RWPE1 (cell line): Measurements from ENCODE around the gene FNDC3B.

Source experiments
- CTCF ChIA-PET: fragments of 350-600 bp; sonication (Branson Sonifier 250); formaldehyde crosslinking; extraction: SDS; loops from one replicate; lab custom pipeline; 2021; lab: Yijun Ruan, JAX
- POLR2A ChIA-PET: fragments of 400-600 bp; formaldehyde crosslinking; extraction: SDS; loops from one replicate; lab custom pipeline; 2020; ENCODE audit warnings: antibody characterized with exemption; ENCODE audit not compliant: low non-redundant PET; lab: Yijun Ruan, JAX
- DNase-seq: peaks from one replicate; pipeline ENCODE4 v3.0.0; 2012; ENCODE audit warnings: low spot score
- H3K27ac ChIP-seq: fragments of 450-650 bp; 2 replicates; pipeline ENCODE4 v1.5.1; 2017
- TF ChIP-seq, protein P1 (sequence below): fragments of 450-650 bp; conservative IDR thresholded peaks from 2 replicates; pipeline ENCODE4 v1.5.1; 2017; ENCODE audit warnings: low read depth, mild to moderate bottlenecking

The FNDC3B gene

DNA sequence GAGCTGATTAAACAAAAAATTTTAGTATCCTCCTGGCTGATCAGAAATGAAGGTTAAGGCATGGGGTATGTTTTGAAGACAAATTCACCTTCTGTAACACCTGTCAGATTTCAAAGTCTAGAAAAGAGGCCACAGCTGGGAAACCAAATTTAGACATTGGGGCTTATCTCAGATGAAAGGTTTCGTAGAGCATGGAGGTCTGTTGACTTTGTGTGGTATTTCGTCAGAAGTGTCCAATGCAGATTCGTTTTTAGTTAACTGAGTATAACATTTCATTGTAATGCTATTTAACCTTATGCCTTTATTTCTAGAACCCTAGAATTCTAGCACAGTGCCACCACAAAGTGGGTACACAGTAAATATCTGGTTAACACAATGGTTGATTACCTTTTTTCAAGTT lies 61.7 kb downstream of the FNDC3B start:
- CTCF ChIA-PET, result no interaction called here
- H3K27ac ChIP-seq, result no peak overlapping the region
- TF ChIP-seq, protein P1, sequence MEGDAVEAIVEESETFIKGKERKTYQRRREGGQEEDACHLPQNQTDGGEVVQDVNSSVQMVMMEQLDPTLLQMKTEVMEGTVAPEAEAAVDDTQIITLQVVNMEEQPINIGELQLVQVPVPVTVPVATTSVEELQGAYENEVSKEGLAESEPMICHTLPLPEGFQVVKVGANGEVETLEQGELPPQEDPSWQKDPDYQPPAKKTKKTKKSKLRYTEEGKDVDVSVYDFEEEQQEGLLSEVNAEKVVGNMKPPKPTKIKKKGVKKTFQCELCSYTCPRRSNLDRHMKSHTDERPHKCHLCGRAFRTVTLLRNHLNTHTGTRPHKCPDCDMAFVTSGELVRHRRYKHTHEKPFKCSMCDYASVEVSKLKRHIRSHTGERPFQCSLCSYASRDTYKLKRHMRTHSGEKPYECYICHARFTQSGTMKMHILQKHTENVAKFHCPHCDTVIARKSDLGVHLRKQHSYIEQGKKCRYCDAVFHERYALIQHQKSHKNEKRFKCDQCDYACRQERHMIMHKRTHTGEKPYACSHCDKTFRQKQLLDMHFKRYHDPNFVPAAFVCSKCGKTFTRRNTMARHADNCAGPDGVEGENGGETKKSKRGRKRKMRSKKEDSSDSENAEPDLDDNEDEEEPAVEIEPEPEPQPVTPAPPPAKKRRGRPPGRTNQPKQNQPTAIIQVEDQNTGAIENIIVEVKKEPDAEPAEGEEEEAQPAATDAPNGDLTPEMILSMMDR, result no peak
- POLR2A ChIA-PET, result no interaction called here
- no peak for DNase-seq

DNA sequence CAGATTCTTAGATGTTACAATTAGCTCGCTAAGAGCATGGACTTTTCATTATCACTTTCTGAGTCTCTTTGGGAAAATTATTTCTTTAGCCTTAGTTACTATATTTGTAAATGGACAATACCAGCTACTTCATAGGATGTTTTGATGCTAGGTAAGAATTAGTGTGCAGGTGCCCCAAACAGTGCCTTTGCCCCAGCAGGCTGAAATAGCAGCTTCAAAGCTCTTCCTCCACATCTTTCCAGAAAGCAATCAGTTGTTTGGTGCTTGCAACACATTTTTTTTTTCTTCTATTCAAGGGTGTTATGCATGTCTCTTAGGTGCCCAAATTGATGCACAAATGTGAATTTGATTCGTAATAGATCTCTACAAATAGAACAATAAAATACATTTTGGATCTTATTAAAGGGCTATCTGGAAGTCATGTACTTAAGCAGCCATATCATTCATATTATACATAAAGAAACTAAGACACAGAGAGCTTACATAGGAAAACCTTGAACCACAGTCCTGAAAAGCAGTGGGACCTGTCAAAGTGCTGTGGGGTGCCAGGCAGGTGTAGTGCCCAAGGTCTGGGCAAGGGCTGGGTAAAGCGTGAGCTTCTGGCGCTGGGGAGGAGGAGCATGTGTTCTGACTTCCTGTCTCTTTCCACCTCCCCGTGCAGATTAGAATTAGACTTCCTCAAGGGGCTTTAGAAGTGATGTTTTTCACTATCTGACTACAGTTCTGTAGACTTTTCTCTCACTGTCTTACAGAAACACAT lies 62.9 kb downstream of the FNDC3B start:
- H3K27ac ChIP-seq, result peak overlapping the region; percentile 90
- CTCF ChIA-PET, result interaction anchor here (0.6 to 1.2 kb wide), 4 partner anchors 10 to 161 kb away, joined by 3 to 4 read pairs (median 3); no protein-coding TSS in a partner anchor
- DNase-seq, result no peak
- TF ChIP-seq, protein P1, result no peak
- POLR2A ChIA-PET, result interaction anchor here (0.7 kb wide), 1 partner anchor 62 kb away, joined by 3 read pairs; no protein-coding TSS in a partner anchor

DNA sequence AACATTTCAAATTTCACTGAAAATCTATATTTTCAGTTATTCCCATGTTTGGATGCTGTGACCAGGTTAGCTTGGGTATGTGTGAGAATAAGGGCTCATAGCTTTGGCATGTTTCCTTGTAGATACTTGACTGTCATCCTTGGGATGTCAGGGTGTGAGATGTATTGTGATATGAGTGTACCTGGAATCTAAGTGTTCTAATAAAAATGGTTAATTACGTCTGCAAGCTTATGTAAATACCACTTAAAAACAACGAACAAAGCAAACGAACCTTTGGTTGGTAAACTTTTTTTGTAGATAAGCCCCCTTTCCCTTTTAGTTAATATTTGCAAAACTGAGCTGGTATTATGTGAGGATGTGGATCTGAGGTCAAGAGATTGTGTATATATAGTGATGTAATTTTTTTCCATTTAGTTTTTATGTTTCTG lies 63.5 kb downstream of the FNDC3B start:
- DNase-seq, result peak; percentile 34
- POLR2A ChIA-PET, result no interaction called here
- H3K27ac ChIP-seq, result peak overlapping the region; percentile 90
- CTCF ChIA-PET, result interaction anchor here (0.6 to 1.2 kb wide), 4 partner anchors 43 to 160 kb away, joined by 3 to 4 read pairs (median 3); no protein-coding TSS in a partner anchor
- TF ChIP-seq, protein P1, result no peak

DNA sequence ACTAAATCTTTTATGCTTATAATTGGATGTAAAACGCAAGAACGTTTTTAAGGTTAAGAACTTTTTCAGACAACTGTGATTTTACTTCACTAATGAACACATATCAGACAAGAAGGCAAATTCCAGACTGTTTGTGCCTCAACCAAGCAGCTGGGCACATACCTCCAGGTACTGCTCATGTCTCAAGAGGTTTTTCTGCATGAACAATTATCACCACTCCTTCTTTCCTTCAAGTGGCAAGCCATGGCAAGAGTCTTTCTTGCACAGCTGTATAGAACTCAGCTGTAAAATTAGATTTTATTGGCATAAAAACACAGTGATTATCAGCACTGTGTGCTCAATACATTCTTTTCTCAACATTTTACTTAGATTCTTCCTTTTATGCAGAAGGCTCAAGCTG lies 64.3 kb downstream of the FNDC3B start:
- POLR2A ChIA-PET, result no interaction called here
- DNase-seq, result peak; percentile 64
- H3K27ac ChIP-seq, result no peak overlapping the region
- TF ChIP-seq, protein P1, result no peak
- CTCF ChIA-PET, result interaction anchor here (0.6 to 1.4 kb wide), 3 partner anchors 63 to 228 kb away, joined by 3 to 5 read pairs (median 5); no protein-coding TSS in a partner anchor

DNA sequence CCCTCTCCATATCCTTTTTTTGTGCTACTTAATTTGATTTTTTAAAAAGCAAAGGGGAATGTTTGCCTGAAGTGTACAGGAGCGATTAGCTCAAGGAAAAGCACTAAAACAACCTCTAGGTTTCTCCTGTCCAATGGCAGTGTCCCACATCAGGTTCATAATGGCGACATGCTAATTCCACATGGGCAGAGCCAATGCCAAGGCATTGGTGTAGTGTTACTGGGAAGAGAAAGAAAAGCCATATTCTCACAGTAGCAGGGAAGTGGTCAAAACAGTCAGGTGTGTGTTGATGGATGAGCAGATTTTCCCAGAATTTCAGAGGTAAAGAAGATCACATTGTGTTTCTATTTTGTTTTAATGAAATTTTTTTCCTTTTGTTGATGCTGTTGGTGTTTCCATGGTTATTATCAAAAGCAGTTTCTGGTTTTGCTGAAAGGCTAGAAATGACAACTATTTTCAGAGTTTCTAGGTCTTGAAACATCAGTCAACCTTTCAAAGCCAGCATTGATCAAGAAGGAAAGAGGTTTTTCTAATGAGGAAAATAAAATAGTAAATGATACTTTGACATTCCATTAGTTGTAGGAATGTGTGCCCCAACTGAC lies 65.2 kb downstream of the FNDC3B start:
- ChIA-PET CTCF (interaction anchor here (1.4 kb wide), 1 partner anchor 227 kb away, joined by 5 read pairs; no protein-coding TSS in a partner anchor), POLR2A (no interaction called here)
- no peak overlapping the region for H3K27ac ChIP-seq
- TF ChIP-seq, protein P1, result no peak
- no peak for DNase-seq
